Nephron progenitor cell (in vitro differentiated cells): ENCODE data around the gene STARD7.
A peak's percentile ranks its signal among the peaks of the same experiment; 100 is the strongest.

ENCODE experiments used
- DNase-seq: peaks from one replicate; pipeline ENCODE4 v3.0.0; 2021
- H3K27ac Mint-ChIP-seq: 2 replicates; pipeline ENCODE4 v1.8.0; 2021; ENCODE audit warnings: mild to moderate bottlenecking, moderate library complexity, mixed read lengths
- H3K27me3 Mint-ChIP-seq: 2 replicates; pipeline ENCODE4 v1.8.0; 2021; ENCODE audit warnings: mild to moderate bottlenecking, low read depth, mixed read lengths; ENCODE audit not compliant: poor library complexity
- H3K36me3 Mint-ChIP-seq: 2 replicates; pipeline ENCODE4 v1.8.0; 2021; ENCODE audit warnings: low read depth, mixed read lengths
- H3K4me1 Mint-ChIP-seq: 2 replicates; pipeline ENCODE4 v1.8.0; 2021; ENCODE audit warnings: mixed read lengths
- H3K4me3 Mint-ChIP-seq: 2 replicates; pipeline ENCODE4 v1.8.0; 2021; ENCODE audit warnings: mild to moderate bottlenecking, moderate library complexity, mixed read lengths
- H3K9me3 Mint-ChIP-seq: 2 replicates; pipeline ENCODE4 v1.8.0; 2021; ENCODE audit warnings: mild to moderate bottlenecking, moderate library complexity, mixed read lengths
- TF ChIP-seq, protein P1 (sequence below): fragments of 200-600 bp; sonication (generic); IDR thresholded peaks from 2 replicates; pipeline ENCODE4 v1.5.0; 2021; ENCODE audit warnings: antibody characterized with exemption

STARD7 gene

DNA sequence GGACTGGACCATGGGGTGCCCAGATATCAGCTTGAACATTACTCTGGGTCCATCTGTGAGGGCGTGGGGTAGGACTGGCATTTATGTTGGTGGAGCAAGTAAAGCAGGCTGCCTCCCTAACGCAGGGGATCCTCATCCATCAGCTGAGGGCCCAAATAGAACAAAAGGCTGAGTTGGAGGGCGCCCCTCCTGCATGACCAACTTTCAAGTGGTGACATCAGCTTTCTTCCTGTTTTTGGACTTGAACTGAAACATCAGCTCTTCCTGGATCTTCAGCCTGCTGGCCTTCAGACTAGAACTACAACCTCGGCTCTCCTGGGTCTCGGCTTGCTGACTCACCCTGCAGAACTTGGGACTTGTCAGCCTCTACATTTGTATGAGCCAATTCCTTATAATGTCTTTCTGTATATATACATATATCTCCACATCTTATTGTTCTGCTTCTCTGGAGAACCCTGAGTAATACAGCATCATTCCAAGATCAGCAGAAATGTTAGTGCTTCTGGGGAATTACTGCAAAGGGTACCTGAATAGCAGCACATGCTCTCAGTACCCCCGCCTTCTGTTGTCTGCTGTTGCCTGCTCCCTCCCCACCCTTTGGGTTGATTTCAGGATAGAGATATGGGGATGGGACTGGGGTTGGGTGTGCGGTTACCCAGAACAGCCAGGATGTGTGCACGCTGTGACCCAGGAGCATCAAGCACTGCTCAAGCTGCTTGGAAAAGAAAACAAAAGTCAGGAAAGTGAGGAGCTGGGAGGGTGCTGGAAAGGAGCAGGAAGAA lies 37.2 kb upstream of the STARD7 start:
- DNase-seq = no peak
- Mint-ChIP-seq H3K9me3 (no peaks in the 10 kb centered on the region), H3K4me3 (no peak overlapping the region), H3K27ac (peak overlapping the region; percentile 65), H3K4me1 (peaks cover 50% of the 10 kb centered on the region), H3K27me3 (peaks cover 10% of the 10 kb centered on the region), H3K36me3 (peaks cover 16% of the 10 kb centered on the region)
- TF ChIP-seq, protein P1, sequence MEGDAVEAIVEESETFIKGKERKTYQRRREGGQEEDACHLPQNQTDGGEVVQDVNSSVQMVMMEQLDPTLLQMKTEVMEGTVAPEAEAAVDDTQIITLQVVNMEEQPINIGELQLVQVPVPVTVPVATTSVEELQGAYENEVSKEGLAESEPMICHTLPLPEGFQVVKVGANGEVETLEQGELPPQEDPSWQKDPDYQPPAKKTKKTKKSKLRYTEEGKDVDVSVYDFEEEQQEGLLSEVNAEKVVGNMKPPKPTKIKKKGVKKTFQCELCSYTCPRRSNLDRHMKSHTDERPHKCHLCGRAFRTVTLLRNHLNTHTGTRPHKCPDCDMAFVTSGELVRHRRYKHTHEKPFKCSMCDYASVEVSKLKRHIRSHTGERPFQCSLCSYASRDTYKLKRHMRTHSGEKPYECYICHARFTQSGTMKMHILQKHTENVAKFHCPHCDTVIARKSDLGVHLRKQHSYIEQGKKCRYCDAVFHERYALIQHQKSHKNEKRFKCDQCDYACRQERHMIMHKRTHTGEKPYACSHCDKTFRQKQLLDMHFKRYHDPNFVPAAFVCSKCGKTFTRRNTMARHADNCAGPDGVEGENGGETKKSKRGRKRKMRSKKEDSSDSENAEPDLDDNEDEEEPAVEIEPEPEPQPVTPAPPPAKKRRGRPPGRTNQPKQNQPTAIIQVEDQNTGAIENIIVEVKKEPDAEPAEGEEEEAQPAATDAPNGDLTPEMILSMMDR = no peak

DNA sequence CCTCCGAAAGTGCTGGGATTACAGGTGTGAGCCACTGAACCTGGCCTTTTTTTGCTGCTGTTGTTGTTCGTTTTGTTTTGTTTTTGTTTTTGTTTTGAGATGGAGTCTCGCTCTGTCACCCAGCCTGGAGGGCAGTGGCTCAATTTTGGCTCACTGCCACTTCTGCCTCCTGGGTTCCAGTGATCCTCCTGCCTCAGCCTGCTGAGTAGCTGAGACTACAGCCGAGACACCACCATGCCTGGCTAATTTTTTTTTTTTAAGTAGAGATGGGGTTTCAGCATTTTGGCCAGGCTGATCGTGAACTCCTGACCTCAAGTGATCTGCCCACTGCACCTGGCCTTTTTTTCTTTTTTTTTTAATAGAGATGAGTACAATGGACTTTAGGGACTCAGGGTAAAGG lies 35.2 kb upstream of the STARD7 start:
- peaks cover 33% of the 10 kb centered on the region for H3K4me1 Mint-ChIP-seq
- TF ChIP-seq, protein P1 = no peak
- H3K36me3 Mint-ChIP-seq = peaks cover 16% of the 10 kb centered on the region
- DNase-seq = no peak
- no peaks in the 10 kb centered on the region for H3K9me3 Mint-ChIP-seq
- peaks cover 10% of the 10 kb centered on the region for H3K27me3 Mint-ChIP-seq
- peak overlapping the region; percentile 36 for H3K27ac Mint-ChIP-seq
- H3K4me3 Mint-ChIP-seq = no peak overlapping the region

DNA sequence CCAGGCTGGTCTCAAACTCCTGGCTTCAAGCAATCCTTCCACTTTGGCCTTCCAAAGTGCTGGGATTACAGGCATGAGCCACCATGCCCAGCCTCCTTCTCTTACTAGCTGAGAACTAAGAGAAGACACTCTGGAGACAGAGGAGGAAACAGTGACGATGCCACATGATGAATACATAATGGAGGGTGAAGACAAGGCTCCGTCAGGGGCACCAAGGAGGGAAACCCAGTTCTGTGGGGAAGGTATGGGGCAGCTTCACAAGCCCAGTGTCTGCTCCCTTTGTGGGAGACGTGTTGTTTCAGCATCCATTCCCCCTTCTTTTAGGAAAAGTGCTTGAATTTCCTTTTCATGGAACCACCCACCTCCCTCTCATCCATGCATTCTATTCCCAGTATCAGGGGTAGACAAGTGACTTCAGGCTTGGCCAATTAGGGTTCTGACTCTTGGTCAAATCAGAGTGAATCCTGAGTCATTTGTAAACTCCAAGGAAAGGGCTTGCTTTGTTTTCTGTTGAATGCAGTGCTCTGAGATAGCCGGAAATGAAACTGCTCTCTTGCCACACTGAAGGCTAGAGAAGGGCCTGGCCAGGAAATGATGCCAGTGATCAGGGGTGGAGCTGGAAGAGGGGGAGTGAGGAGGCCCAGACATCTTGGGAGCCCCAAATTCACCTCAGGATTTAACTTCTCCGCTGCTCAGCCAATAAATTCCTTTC lies 33.4 kb upstream of the STARD7 start:
- TF ChIP-seq, protein P1 = no peak
- Mint-ChIP-seq H3K4me3 (no peak overlapping the region), H3K36me3 (peaks cover 16% of the 10 kb centered on the region), H3K27me3 (peaks cover 10% of the 10 kb centered on the region), H3K4me1 (peaks cover 21% of the 10 kb centered on the region), H3K27ac (no peak overlapping the region), H3K9me3 (no peaks in the 10 kb centered on the region)
- DNase-seq = no peak

DNA sequence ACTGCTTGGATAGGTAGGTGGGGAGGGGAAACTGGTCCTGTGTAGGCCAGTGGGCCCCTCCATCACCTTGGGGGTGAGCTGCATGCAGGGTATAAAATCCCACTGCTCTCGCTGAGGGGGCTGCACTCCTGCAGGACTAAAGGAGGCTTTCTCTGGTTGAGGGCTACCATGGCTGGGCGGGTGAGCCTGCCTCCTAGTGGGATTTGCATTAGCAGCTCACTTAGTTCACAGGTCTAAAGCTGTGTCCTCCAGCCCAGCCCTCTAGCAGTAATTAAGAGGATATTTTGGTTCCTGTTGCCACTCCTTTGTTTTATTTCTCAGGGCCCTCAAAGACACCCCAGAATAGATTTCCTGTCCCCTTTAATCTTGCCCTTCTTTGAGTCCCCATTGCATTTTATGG lies 32.6 kb upstream of the STARD7 start:
- Mint-ChIP-seq H3K27ac (no peak overlapping the region), H3K36me3 (peaks cover 16% of the 10 kb centered on the region), H3K9me3 (no peaks in the 10 kb centered on the region), H3K27me3 (peaks cover 10% of the 10 kb centered on the region), H3K4me1 (peaks cover 12% of the 10 kb centered on the region), H3K4me3 (no peak overlapping the region)
- TF ChIP-seq, protein P1 = no peak
- no peak for DNase-seq

DNA sequence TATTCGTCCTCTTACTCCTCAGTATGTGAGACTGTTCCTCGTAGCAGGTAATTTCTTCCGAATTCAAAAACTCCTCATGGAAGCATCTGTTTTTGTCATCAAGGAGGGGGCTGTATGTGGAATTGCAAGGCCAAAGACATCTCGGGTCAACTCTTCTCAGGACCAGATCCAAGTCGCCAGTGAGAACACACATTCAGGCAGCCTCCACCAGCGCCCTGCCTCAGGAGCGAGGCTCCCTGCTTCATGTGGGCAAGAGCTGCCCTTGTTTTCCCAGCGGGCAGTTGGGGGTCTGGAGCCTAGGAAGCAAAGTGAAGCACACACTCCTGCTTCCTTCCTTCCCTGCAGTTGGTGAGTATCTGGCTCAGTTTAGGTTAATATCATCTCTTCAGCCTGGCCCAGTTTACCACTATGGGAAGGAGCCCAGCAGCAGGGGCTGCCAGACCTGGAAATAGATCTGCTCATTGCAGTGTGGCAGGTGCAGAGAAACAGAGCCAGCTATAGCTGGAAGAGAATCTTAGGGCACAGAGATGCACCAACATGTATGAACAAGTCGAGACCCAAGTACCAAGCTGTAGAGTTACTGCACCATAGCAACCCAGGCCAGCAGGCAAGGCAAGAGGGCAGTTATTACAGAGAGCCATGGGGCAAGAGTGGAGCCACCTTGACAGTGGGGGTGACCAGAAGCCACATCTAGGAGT lies 31.9 kb upstream of the STARD7 start:
- Mint-ChIP-seq H3K36me3 (peaks cover 11% of the 10 kb centered on the region), H3K9me3 (no peaks in the 10 kb centered on the region), H3K27me3 (peaks cover 10% of the 10 kb centered on the region), H3K27ac (no peak overlapping the region), H3K4me3 (no peak overlapping the region), H3K4me1 (peaks cover 5% of the 10 kb centered on the region)
- DNase-seq = no peak
- TF ChIP-seq, protein P1 = no peak
